Fibroblast of skin of right quadriceps (primary cell): Measurements from ENCODE around the gene OPRL1.

Source experiments
- DNase-seq: peaks from one replicate; pipeline ENCODE4 v3.0.0-alpha.2; 2013

Gene OPRL1

DNA sequence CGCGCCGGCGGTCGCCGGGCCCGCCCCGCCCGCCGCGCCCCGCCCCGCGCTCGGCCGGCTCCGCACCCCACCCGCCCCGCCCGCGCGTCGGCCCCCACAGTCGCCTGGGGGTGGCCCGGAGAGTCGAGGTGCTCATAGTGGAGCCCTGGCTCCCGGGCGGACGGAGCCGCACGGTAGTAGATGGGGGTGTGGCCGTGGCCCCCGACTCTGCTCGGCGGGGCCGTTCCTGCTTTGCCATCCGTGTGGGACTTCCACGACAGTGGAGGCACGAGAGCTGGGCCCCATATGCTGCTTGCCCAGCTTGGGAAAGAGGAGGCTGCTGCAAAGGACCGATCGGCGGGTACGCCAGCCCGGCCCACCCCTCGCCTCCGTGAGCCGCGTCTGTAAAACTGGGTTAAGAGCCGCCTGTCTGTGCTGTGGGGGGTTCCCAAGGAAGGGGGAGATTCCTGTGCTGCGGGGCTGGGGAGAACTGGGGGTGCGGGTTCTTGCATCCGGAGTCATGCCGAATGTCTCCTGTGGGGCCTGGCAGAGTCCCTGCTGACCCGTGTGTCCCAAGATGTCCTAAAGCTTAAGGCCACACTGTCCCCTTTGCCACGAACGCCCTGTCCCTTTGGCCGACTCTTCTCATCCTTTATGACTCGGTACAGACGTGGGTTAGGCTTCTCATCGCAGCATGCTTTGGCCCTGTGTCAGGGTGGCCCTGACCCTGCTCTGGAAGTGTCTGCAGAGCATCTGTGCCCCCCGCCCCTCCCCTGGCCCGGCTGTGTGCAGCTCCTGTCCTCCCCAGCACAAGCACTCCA is at the start of gene OPRL1:
Gene OPRL1, plus strand, starts transcription at position 70 of the 800 bp plus-strand sequence. CDS start 12,639 bp downstream, outside the sequence.
- no peak for DNase-seq

DNA sequence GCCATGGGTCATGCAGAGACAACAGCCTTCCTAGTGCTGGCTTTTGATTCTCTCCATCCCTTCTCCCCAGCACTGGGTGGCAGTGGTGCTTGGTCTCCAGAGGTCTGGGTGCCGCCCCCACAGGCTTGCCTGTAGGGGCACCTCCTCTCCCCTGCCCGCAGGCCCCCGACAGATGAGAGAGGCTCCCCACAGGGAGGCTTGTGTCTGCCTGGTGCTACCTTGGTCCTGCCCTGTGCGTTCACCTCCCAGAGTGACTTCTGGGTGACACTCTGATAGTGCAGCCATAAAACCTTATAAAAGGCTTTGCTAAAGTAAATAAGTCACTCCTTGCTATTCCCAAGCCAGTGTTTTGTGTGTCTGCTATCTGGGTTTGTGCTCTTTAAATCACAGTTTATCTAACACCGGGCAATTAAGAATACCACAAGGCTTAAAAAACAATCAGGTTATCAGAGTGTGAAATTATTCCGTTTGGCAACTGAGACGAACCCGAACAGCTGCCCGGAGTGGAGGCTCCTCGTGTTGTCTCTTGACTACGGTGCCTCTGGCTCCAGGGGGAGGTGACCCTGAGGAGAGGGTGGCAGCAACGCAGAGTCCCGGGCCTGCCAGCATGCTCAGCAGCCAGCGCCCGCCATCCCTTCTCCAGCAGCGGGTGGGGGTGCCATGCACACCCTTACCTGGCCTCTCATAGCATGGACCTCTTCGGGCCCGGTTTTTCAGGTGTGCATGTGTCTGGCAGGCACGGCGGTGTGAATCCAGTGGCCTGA is 49.3 kb upstream of the OPRL1 start:
- DNase-seq, result no peak

GRCh38 chr20:64031822-64032314 is 48.0 kb upstream of the OPRL1 start:
- no peak for DNase-seq

GRCh38 chr20:64032706-64033624 is 46.9 kb upstream of the OPRL1 start:
- DNase-seq, result no peak

GRCh38 chr20:64033981-64034493 is 45.8 kb upstream of the OPRL1 start:
- DNase-seq, result no peak

DNA sequence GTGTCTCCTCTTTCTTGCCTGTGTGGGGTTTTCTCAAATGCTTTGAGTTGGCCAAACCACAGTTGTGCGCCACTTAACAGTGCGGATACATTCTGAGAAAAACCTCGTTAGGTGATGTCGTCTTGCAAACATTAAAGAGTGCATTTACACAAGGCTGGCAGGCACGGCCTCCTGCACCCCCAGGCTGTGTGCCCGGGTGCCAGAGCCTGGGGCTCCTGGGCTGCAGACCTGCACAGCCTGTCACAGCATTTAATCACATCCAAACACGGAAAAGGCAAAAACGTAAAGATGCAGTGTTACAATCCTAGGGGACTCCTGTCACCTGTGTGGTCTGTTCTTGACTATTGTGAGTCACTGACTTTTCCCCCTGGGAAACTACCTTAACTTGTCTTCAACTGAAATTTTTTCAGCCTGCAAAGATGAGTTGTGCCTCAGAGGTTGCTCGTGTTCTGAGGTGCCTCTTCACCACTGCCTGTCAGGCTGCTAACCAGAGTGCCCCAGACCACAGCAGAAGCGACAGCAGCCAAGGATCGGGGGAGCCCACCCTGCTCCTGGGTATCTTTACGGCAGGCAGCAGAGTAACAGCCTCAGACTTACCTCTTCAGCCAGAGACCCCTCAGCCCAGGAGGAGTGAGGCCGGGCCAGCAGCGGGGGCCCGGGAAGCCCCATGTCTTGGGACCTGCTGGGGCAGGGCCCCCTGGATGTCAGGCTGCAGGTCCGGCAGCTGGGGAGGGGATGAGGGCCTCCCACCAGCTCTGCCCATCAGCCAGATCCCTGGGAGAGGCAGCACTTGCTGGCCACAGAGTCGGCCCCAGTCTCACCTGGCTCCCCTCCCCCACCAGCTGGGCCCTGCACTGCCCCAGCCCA is 44.6 kb upstream of the OPRL1 start:
- DNase-seq, result no peak

DNA sequence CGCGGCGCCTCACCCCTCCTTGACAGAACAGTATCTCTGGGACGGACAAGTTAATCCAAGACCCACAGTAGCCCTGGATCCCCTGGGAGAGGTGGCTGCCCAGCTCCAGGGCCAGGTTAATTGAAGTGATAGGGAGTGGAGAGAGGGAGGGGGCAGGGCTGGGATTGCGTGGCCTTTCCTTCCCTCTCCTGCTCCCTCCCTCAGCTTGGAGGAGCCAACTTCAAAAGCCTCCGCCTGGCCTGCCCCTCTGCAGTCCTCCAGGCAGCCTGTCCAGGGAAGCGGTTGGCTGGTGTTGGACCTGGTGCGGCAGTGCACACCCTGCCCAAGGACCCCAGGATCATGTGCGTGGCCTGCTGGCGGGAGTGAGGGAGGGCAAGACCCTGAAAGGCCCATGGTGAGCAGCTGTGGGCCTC is 43.9 kb upstream of the OPRL1 start, which contains the start of gene C20orf204:
Gene C20orf204, plus strand, starts transcription at position 250 of the 413 bp plus-strand sequence. Its CDS starts 142 bp downstream, at position 392.
- DNase-seq, result no peak

DNA sequence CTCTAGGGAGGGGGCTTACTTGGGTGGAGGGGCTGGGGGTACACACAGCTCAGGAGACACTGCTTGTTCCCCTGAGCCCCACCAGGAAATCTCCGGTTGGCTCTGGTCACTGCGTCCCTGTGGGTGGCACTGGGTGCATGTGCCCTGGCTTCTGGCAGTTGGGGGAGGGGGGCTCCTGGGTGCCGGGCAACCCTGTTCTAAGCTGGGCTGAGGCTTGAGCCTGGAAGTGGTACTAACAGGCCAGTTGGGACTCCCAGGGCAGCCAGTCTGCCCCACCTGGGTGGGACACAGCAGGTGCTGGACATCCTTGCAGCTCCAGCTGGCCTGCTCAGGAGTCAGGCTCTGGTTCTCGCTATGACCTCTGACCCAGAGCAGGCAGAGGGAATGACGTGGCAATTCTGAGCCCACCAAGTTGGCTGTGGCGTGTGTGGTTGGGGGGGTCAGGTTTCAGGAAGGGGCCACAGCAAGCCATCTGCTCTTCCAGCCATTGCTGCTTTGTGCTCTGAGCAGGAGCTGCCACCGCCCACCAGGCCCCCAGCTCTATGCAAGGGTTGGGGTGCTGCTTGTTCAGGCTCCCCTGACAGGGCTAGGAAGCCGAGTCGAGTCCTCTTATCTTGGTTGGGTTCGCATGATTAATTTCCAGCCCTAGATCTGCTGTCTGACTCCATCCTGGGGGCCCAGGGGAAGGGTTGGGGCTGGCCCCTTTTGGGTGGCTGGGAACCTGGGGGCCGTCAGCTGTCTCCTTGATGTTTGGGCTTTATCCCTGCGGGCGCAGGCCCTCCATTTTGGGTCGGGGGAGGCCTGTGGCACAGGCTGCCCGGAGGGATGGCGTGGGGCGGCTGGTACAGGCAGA is 43.3 kb upstream of the OPRL1 start:
- no peak for DNase-seq

- no peak for DNase-seq
These were observed 42.7 kb upstream of the OPRL1 start for GRCh38 chr20:64037199-64037497.

- no peak for DNase-seq
These were observed 42.2 kb upstream of the OPRL1 start for GRCh38 chr20:64037498-64038213.

- no peak for DNase-seq
These were observed 41.7 kb upstream of the OPRL1 start for GRCh38 chr20:64038224-64038564.

DNA sequence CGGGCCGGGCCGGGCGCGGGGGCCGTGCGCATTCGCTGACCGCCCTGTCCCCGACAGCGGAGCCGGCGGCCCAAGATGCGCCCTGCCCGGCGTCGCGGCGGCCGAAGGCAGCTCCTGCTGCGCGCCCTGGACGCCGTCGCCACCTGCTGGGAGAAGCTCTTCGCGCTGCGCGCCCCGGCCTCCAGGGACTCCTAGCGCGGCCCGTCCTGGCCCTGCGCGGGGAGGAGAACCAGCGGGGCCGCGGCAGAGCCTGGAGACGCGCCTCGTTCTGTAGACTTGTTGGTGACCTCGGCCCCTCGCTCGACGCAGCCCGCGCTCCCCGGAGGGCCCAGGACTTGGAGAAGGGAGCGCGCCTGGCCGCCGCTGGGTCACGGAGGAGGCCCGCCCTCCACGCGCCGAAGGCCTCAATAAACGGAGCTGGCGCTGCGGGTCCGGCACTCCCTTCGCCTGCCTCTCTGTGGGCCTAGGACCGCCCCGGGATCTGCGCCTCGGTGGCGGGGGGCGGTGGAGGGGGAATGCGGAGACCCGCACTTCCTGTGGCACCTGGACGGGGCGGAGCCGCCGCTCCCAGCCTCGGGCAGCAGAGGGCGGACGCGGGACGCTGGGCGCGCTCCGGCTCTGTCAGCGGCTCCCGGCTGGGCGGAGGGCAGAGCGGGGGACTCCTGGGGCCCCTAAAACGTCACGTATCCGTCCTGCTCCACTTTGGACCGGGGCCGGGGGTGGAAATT is 41.2 kb upstream of the OPRL1 start:
- DNase-seq, result peak; percentile 37

DNA sequence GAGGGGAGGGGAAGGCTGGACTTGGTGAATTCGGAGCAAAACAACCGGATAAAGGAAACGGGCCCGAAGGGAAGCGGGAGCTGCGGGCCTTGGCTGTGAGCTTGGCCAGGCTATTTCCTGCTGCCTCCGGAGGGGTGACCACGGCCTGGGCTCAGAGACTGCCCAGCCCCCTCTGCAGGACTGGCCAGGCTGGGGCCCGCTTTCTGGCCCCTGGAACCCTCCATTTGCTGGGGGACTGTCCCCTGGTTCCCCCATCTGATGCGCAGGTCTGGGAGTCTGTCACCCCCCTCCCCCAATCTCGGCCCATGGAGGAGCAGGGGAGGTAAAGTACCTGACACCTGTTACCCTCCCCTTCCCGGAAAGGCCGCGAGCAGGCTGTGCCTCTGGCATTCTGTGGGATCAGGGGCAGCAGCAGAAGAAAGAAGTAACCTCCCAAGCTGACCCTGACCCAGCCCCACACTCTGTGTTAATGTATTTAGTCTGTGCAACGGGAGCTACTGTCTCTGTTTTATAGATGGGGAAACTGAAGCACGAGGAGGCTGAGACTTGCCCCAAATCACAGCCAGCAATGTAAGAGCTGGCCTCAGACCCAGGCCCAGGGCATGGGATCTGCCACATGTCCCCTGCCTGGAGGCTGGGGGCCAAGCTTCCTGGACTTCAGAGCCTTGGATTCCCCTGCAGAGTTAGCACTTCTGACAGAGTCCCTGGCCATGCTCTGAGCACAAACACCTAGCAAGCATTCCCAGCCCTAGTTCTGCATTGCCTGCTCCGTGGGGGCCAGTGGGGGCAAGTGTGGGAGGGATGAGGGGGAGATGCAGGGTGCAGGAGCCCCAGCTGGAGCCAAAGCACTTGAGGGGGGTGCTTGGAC is 40.4 kb upstream of the OPRL1 start:
- no peak for DNase-seq

DNA sequence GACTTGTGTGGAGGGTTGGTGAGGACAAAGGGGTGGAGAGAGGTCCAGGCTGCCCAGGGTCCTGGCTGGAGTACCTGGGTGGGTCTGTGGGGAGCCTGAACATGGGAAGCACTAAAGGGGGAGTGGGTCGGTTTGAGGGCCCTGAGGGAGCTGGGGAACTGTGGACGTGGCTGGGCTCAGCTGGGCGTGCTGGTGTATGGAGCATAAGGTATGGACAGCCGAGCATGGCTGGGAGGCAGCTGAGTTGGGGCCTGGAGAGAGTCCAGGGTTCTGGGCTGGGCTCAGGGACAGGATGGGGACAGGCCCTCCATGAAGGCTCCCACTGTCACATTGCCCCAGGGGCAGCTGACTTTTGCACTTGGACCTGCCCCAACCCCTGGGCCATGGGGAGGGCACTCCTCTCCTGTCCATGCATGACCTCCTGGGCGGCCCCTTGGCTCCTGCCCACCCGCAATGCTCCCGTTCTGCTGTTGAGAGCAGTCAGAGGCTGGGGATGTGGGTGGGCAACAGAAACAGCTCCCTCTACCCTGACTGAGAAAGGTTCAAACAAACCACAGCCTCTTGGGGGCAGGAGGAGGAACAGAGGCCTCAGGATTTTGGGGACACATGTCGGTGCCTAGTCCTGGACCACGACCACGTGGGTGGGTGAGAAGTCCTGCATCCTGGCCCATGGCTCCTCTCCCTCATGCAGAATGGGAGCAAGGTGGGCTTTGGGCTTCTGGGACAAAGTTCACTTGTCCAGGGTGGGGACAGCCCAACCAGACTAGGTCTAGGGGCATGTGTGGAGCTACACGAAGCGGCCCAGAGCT is 39.4 kb upstream of the OPRL1 start:
- no peak for DNase-seq

- DNase-seq, result no peak
These were observed 38.7 kb upstream of the OPRL1 start for GRCh38 chr20:64041040-64041780.

GRCh38 chr20:64041781-64042053 is 38.2 kb upstream of the OPRL1 start:
- no peak for DNase-seq
